ENCODE data around the gene TGM2. TPM values are rescaled to one million over a fixed set of nuclear protein-coding genes. Genes with fewer than 3 reads are reported as not detected.

TGM2 gene
- total RNA-seq, 1 experiment from 2014 or later, result 113 TPM

DNA sequence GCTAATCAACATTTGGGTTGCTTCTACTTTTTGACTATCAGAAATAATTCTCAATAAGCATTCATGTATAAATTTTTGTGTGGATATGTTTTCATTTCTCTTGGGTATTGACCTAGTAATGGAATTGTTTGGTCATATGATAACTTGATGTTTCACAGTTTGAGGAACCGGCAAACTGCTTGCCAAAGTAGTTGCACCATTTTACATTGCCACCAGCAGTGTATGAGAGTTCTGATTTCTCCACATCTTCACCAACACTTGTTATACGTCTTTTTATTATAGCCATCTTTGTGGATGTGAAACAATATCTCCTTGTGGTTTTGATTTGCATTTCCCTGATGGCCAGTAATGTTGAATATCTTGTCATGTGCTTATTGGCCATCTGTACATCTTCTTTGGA is 42.6 kb upstream of the TGM2 start:
- DNase-seq (ENCODE audit: low read depth, low spot score) (no peak), ATAC-seq (no peak)
- no peaks in the 10 kb centered on the region for H3K36me3 ChIP-seq (ENCODE audit: control insufficient read depth, insufficient read depth, low read length)
- no TSS peak for BruUV-seq (replicated peaks)
- POLR2A ChIA-PET, result interaction anchor here (0.6 kb wide), 1 partner anchor 8 kb away, joined by 3 read pairs; no protein-coding TSS in a partner anchor
- CTCF ChIA-PET, result no interaction called here
- no peak overlapping the region for H3K4me3 ChIP-seq (ENCODE audit: low read depth in 2 of 2, low read length in 2 of 2)
- in situ Hi-C loops (cut with HindIII; ENCODE audit: low pct_unique_long_range_greater_than_20kb, low sequenced_read_pairs), result no loop called here
- intact Hi-C loops (cut with micrococcal nuclease; ENCODE audit: unreplicated experiment), result no loop called here
- no peak overlapping the region for H3K27ac ChIP-seq (ENCODE audit: low read length)
- H3K4me1 ChIP-seq (ENCODE audit: control insufficient read depth, insufficient read depth, low read length), result no peaks in the 10 kb centered on the region
- no peaks in the 10 kb centered on the region for H3K27me3 ChIP-seq (ENCODE audit: control insufficient read depth, insufficient read depth, low read length)
- TF ChIP-seq, protein P1, sequence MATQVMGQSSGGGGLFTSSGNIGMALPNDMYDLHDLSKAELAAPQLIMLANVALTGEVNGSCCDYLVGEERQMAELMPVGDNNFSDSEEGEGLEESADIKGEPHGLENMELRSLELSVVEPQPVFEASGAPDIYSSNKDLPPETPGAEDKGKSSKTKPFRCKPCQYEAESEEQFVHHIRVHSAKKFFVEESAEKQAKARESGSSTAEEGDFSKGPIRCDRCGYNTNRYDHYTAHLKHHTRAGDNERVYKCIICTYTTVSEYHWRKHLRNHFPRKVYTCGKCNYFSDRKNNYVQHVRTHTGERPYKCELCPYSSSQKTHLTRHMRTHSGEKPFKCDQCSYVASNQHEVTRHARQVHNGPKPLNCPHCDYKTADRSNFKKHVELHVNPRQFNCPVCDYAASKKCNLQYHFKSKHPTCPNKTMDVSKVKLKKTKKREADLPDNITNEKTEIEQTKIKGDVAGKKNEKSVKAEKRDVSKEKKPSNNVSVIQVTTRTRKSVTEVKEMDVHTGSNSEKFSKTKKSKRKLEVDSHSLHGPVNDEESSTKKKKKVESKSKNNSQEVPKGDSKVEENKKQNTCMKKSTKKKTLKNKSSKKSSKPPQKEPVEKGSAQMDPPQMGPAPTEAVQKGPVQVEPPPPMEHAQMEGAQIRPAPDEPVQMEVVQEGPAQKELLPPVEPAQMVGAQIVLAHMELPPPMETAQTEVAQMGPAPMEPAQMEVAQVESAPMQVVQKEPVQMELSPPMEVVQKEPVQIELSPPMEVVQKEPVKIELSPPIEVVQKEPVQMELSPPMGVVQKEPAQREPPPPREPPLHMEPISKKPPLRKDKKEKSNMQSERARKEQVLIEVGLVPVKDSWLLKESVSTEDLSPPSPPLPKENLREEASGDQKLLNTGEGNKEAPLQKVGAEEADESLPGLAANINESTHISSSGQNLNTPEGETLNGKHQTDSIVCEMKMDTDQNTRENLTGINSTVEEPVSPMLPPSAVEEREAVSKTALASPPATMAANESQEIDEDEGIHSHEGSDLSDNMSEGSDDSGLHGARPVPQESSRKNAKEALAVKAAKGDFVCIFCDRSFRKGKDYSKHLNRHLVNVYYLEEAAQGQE (IDR thresholded peaks at IDR 0.05; ENCODE audit: insufficient read depth in 1 of 2, low read depth in 2 of 2, low read length in 1 of 2), result no peak
- TF ChIP-seq POLR2AphosphoS5 (IDR thresholded peaks at IDR 0.05; ENCODE audit: low read depth, low read length), result no peak
- TF ChIP-seq TCF7L2 (IDR thresholded peaks at IDR 0.05; ENCODE audit: low read depth, low read length), result no peak
- TF ChIP-seq, protein P2, sequence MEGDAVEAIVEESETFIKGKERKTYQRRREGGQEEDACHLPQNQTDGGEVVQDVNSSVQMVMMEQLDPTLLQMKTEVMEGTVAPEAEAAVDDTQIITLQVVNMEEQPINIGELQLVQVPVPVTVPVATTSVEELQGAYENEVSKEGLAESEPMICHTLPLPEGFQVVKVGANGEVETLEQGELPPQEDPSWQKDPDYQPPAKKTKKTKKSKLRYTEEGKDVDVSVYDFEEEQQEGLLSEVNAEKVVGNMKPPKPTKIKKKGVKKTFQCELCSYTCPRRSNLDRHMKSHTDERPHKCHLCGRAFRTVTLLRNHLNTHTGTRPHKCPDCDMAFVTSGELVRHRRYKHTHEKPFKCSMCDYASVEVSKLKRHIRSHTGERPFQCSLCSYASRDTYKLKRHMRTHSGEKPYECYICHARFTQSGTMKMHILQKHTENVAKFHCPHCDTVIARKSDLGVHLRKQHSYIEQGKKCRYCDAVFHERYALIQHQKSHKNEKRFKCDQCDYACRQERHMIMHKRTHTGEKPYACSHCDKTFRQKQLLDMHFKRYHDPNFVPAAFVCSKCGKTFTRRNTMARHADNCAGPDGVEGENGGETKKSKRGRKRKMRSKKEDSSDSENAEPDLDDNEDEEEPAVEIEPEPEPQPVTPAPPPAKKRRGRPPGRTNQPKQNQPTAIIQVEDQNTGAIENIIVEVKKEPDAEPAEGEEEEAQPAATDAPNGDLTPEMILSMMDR (IDR thresholded peaks at IDR 0.05), result no peak
- no peak for TF ChIP-seq SIN3A (IDR thresholded peaks at IDR 0.05; ENCODE audit: borderline replicate concordance, insufficient read depth, low read depth, low read length)
- no peaks in the 10 kb centered on the region for H3K9me3 ChIP-seq (ENCODE audit: control insufficient read depth, insufficient read depth, low read depth, low read length)

DNA sequence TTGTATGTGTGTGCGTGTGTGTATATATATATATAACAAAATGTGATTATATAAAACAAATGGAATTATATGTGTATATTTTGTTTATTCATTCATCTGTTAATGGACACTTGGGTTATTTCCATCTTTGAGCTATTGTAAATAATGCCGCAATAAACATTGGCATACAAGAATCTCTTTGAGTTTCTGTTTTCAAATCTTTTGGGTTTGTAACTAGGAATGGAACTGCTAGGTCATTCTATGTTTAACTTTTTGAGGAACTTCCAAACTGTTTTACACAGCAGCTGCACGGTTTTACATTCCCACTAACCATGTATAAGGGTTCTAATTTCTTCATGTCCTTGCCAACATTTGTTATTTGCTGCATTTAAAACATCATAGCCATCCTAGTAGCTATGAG is 39.9 kb upstream of the TGM2 start:
- no peak for TF ChIP-seq TCF7L2 (IDR thresholded peaks at IDR 0.05; ENCODE audit: low read depth, low read length)
- TF ChIP-seq, protein P2 (IDR thresholded peaks at IDR 0.05), result no peak
- TF ChIP-seq, protein P1 (IDR thresholded peaks at IDR 0.05; ENCODE audit: insufficient read depth in 1 of 2, low read depth in 2 of 2, low read length in 1 of 2), result no peak
- TF ChIP-seq POLR2AphosphoS5 (IDR thresholded peaks at IDR 0.05; ENCODE audit: low read depth, low read length), result no peak
- TF ChIP-seq SIN3A (IDR thresholded peaks at IDR 0.05; ENCODE audit: borderline replicate concordance, insufficient read depth, low read depth, low read length), result no peak
- ChIA-PET CTCF (no interaction called here), POLR2A (no interaction called here)
- Histone ChIP-seq H3K27me3 (ENCODE audit: control insufficient read depth, insufficient read depth, low read length) (no peaks in the 10 kb centered on the region), H3K9me3 (ENCODE audit: control insufficient read depth, insufficient read depth, low read depth, low read length) (no peaks in the 10 kb centered on the region), H3K4me3 (ENCODE audit: low read depth in 2 of 2, low read length in 2 of 2) (no peak overlapping the region), H3K36me3 (ENCODE audit: control insufficient read depth, insufficient read depth, low read length) (no peaks in the 10 kb centered on the region), H3K4me1 (ENCODE audit: control insufficient read depth, insufficient read depth, low read length) (no peaks in the 10 kb centered on the region), H3K27ac (ENCODE audit: low read length) (no peak overlapping the region)
- intact Hi-C loops (cut with micrococcal nuclease; ENCODE audit: unreplicated experiment), result no loop called here
- BruUV-seq (replicated peaks), result no TSS peak
- DNase-seq (ENCODE audit: low read depth, low spot score), result no peak
- ATAC-seq, result no peak
- in situ Hi-C loops (cut with HindIII; ENCODE audit: low pct_unique_long_range_greater_than_20kb, low sequenced_read_pairs), result no loop called here
